Measurements from ENCODE around the gene PRDM16. TPM values are rescaled to one million over a fixed set of nuclear protein-coding genes. Genes with fewer than 3 reads are reported as not detected.

The PRDM16 gene
- total and polyA plus RNA-seq, 2 of the 4 experiments (the other 2 are of a cell fraction) = 0.02 TPM; not detected in 1

DNA sequence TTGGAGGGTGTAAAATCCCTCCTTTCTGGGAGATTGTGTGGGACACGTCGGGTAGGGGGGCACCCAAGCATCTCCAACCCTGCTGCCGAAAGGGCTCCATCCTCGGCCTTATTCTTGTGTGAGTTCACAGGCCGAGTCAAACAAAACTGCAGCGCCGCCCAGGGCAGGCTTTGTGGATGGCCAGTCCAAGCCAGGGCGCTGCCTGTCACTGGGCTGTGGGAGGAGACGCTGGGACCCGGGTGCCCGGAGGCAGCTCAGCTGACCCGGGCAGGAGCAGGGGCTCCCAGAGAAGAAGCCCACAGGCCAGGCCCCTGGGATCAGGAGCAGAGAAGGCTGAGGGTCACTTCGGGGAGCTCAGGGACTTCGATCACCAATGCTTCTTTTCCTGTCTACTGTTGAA, 353.6 kb downstream of the PRDM16 start:
- Histone ChIP-seq H3K27ac (ENCODE audit: insufficient read depth, low read length) (no peak overlapping the region), H3K18ac (ENCODE audit: low read depth, low read length) (no peak overlapping the region), H3K36me3 (ENCODE audit: control insufficient read depth, insufficient read depth, low read length) (no peaks in the 10 kb centered on the region), H2BK15ac (ENCODE audit: low read depth, low read length) (no peak overlapping the region), H4K5ac (ENCODE audit: low read depth, low read length) (no peak overlapping the region), H2BK5ac (ENCODE audit: low read depth, low read length, poor library complexity, severe bottlenecking) (no peak overlapping the region), H4K8ac (ENCODE audit: low read depth in 2 of 2, low read length in 2 of 2) (no peak overlapping the region), H3K56ac (ENCODE audit: extremely low read depth, insufficient read depth, low read length) (no peak overlapping the region), H2AK5ac (ENCODE audit: low read depth, low read length) (no peak overlapping the region), H2AK9ac (replicated peaks; ENCODE audit: low read depth, low read length, poor library complexity) (no peak overlapping the region), H2BK20ac (ENCODE audit: low read depth, low read length) (no peak overlapping the region), H3K79me1 (ENCODE audit: low read depth in 1 of 2, low read length in 2 of 2) (no peaks in the 10 kb centered on the region), H3K4ac (ENCODE audit: low read depth, low read length) (no peak overlapping the region), H2BK120ac (ENCODE audit: low read depth, low read length) (no peak overlapping the region), H3K4me2 (ENCODE audit: low read depth, low read length) (no peak overlapping the region), H4K20me1 (ENCODE audit: insufficient read depth, low read length) (no peaks in the 10 kb centered on the region), H3K4me3 (ENCODE audit: insufficient read depth, low read depth, low read length) (no peak overlapping the region), H2AFZ (replicated peaks; ENCODE audit: low read length, poor library complexity) (no peak overlapping the region), H3K14ac (replicated peaks; ENCODE audit: low read depth, low read length) (no peak overlapping the region), H3K27me3 (ENCODE audit: control insufficient read depth, insufficient read depth, low read length) (peaks cover 9% of the 10 kb centered on the region; the same call in 1 of the 2 replicates), H3K9ac (ENCODE audit: low read depth, low read length) (no peak overlapping the region), H4K91ac (ENCODE audit: insufficient read depth, low read depth, low read length) (no peak overlapping the region), H3K9me3 (ENCODE audit: control insufficient read depth, insufficient read depth, low read length) (no peaks in the 10 kb centered on the region; the same call in 1 of the 2 replicates), H3K9me1 (ENCODE audit: insufficient read depth, low read length) (no peaks in the 10 kb centered on the region), H3K4me1 (ENCODE audit: control insufficient read depth, insufficient read depth, low read length) (no peaks in the 10 kb centered on the region), H3K23ac (ENCODE audit: low read depth, low read length) (no peak overlapping the region)
- POLR2A ChIA-PET (ENCODE audit: unreplicated experiment) = no interaction called here
- TF ChIP-seq, protein P1, sequence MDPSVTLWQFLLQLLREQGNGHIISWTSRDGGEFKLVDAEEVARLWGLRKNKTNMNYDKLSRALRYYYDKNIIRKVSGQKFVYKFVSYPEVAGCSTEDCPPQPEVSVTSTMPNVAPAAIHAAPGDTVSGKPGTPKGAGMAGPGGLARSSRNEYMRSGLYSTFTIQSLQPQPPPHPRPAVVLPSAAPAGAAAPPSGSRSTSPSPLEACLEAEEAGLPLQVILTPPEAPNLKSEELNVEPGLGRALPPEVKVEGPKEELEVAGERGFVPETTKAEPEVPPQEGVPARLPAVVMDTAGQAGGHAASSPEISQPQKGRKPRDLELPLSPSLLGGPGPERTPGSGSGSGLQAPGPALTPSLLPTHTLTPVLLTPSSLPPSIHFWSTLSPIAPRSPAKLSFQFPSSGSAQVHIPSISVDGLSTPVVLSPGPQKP (IDR thresholded peaks at IDR 0.05; ENCODE audit: borderline replicate concordance, low read depth, low read length) = no peak
- TF ChIP-seq, protein P2, sequence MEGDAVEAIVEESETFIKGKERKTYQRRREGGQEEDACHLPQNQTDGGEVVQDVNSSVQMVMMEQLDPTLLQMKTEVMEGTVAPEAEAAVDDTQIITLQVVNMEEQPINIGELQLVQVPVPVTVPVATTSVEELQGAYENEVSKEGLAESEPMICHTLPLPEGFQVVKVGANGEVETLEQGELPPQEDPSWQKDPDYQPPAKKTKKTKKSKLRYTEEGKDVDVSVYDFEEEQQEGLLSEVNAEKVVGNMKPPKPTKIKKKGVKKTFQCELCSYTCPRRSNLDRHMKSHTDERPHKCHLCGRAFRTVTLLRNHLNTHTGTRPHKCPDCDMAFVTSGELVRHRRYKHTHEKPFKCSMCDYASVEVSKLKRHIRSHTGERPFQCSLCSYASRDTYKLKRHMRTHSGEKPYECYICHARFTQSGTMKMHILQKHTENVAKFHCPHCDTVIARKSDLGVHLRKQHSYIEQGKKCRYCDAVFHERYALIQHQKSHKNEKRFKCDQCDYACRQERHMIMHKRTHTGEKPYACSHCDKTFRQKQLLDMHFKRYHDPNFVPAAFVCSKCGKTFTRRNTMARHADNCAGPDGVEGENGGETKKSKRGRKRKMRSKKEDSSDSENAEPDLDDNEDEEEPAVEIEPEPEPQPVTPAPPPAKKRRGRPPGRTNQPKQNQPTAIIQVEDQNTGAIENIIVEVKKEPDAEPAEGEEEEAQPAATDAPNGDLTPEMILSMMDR (conservative IDR thresholded peaks at IDR 0.05; ENCODE audit: low read depth, low read length) = no peak
- TF ChIP-seq FOS (IDR thresholded peaks at IDR 0.05; ENCODE audit: low read depth, low read length) = no peak
- TF ChIP-seq MAZ (IDR thresholded peaks at IDR 0.05; ENCODE audit: borderline replicate concordance, low read depth, low read length) = no peak
- no peak for TF ChIP-seq CEBPB (IDR thresholded peaks at IDR 0.05; ENCODE audit: low read depth, low read length)
- TF ChIP-seq RCOR1 (IDR thresholded peaks at IDR 0.05; ENCODE audit: insufficient replicate concordance, low read length) = no peak
- TF ChIP-seq RAD21 (IDR thresholded peaks at IDR 0.05; ENCODE audit: low read length) = no peak
- no TSS peak for BruUV-seq (replicated peaks)
- DNase-seq (no peak), ATAC-seq (ENCODE audit: low read depth) (no peak)
- intact Hi-C loops (cut with micrococcal nuclease) (no loop called here), in situ Hi-C loops (cut with MboI; ENCODE audit: low sequenced_read_pairs) (loop anchor here (5.0 kb wide), 1 partner anchor 1010 kb away; the partner anchor contains the start of gene PEX10), dilution Hi-C loops (cut with HindIII; ENCODE audit: low sequenced_read_pairs, unreplicated experiment) (no loop called here)
- CTCF ChIA-PET = no interaction called here
- 73% methylated on average over 7 of the region's 14 CpGs; no CpG with 5 or more reads in 1 of the 2 experiments for WGBS, 2 experiments (ENCODE audit: extremely low coverage in 2 of 2, insufficient read length in 1 of 2)
